ENCODE measurements around the gene RPL15.

The RPL15 gene

GRCh38 chr3:23923786-23924185, 6.9 kb downstream of the RPL15 start:
- H3K79me2 ChIP-seq (ENCODE audit: low read length), result peaks cover 3% of the 10 kb centered on the region
- no peak overlapping the region for H3K27ac ChIP-seq (ENCODE audit: low read length)
- TF ChIP-seq CTCF (IDR thresholded peaks at IDR 0.05; ENCODE audit: low read length), result no peak
- TF ChIP-seq EZH2phosphoT487 (IDR thresholded peaks at IDR 0.05; ENCODE audit: low read length), result no peak
- no peak overlapping the region for H3K9ac ChIP-seq (ENCODE audit: low read length)
- H3F3A ChIP-seq (ENCODE audit: insufficient read depth, low read length), result peaks cover 17% of the 10 kb centered on the region
- H3K27me3 ChIP-seq (replicated peaks; ENCODE audit: insufficient read depth, low read length), result no peaks in the 10 kb centered on the region
- H4K20me1 ChIP-seq (ENCODE audit: insufficient read depth, low read length), result peaks cover 7% of the 10 kb centered on the region; the same call in 1 of the 2 replicates
- no peak overlapping the region for H3K4me3 ChIP-seq (ENCODE audit: low read length)
- H3K9me3 ChIP-seq (replicated peaks; ENCODE audit: insufficient read depth, low read length), result no peaks in the 10 kb centered on the region
- 0 out of 2 replicates have a peak, but pooled peaks cover 3% of the 10 kb centered on the region for H3K4me1 ChIP-seq (ENCODE audit: low read length)
- no peak overlapping the region for H3K4me2 ChIP-seq (ENCODE audit: low read depth, low read length)
- DNase-seq, result no peak
- no peak overlapping the region for H2AFZ ChIP-seq (ENCODE audit: low read length)
- no peaks in the 10 kb centered on the region for H3K9me2 ChIP-seq (replicated peaks; ENCODE audit: insufficient read depth, low read length)
- peaks cover 4% of the 10 kb centered on the region; the same call in 1 of the 2 replicates for H3K36me3 ChIP-seq (replicated peaks; ENCODE audit: insufficient read depth, low read length)

GRCh38 chr3:23926246-23926645, 9.3 kb downstream of the RPL15 start:
- Histone ChIP-seq H3K4me1 (ENCODE audit: low read length) (no peaks in the 10 kb centered on the region), H3K4me2 (ENCODE audit: low read depth, low read length) (no peak overlapping the region), H3K79me2 (ENCODE audit: low read length) (no peaks in the 10 kb centered on the region), H3K36me3 (replicated peaks; ENCODE audit: insufficient read depth, low read length) (0 out of 2 replicates have a peak, but pooled peaks cover under 1% of the 10 kb centered on the region), H3K27ac (ENCODE audit: low read length) (no peak overlapping the region), H3K9ac (ENCODE audit: low read length) (no peak overlapping the region), H4K20me1 (ENCODE audit: insufficient read depth, low read length) (no peaks in the 10 kb centered on the region), H3K9me3 (replicated peaks; ENCODE audit: insufficient read depth, low read length) (no peaks in the 10 kb centered on the region), H3K9me2 (replicated peaks; ENCODE audit: insufficient read depth, low read length) (no peaks in the 10 kb centered on the region), H3K4me3 (ENCODE audit: low read length) (no peak overlapping the region), H2AFZ (ENCODE audit: low read length) (no peak overlapping the region), H3K27me3 (replicated peaks; ENCODE audit: insufficient read depth, low read length) (no peaks in the 10 kb centered on the region), H3F3A (ENCODE audit: insufficient read depth, low read length) (peaks cover 1% of the 10 kb centered on the region; the same call in 1 of the 2 replicates)
- TF ChIP-seq EZH2phosphoT487 (IDR thresholded peaks at IDR 0.05; ENCODE audit: low read length), result no peak
- TF ChIP-seq EZH2 (optimal IDR thresholded peaks at IDR 0.05; ENCODE audit: low read depth, low read length), result no peak
- no peak for TF ChIP-seq CTCF (IDR thresholded peaks at IDR 0.05; ENCODE audit: low read length)
- no peak for DNase-seq

- H3K79me2 ChIP-seq (ENCODE audit: low read length), result no peaks in the 10 kb centered on the region
- no peak overlapping the region for H3K9ac ChIP-seq (ENCODE audit: low read length)
- H3K4me2 ChIP-seq (ENCODE audit: low read depth, low read length), result no peak overlapping the region
- H3F3A ChIP-seq (ENCODE audit: insufficient read depth, low read length), result no peaks in the 10 kb centered on the region
- no peak overlapping the region for H2AFZ ChIP-seq (ENCODE audit: low read length)
- H3K9me3 ChIP-seq (replicated peaks; ENCODE audit: insufficient read depth, low read length), result no peaks in the 10 kb centered on the region
- no peaks in the 10 kb centered on the region for H3K27me3 ChIP-seq (replicated peaks; ENCODE audit: insufficient read depth, low read length)
- no peak overlapping the region for H3K27ac ChIP-seq (ENCODE audit: low read length)
- no peaks in the 10 kb centered on the region for H3K36me3 ChIP-seq (replicated peaks; ENCODE audit: insufficient read depth, low read length)
- no peak for TF ChIP-seq CTCF (IDR thresholded peaks at IDR 0.05; ENCODE audit: low read length)
- TF ChIP-seq EZH2 (optimal IDR thresholded peaks at IDR 0.05; ENCODE audit: low read depth, low read length), result no peak
- TF ChIP-seq EZH2phosphoT487 (IDR thresholded peaks at IDR 0.05; ENCODE audit: low read length), result no peak
- H3K4me1 ChIP-seq (ENCODE audit: low read length), result no peaks in the 10 kb centered on the region
- H4K20me1 ChIP-seq (ENCODE audit: insufficient read depth, low read length), result no peaks in the 10 kb centered on the region
- no peak for DNase-seq
- H3K4me3 ChIP-seq (ENCODE audit: low read length), result no peak overlapping the region
- H3K9me2 ChIP-seq (replicated peaks; ENCODE audit: insufficient read depth, low read length), result no peaks in the 10 kb centered on the region
Measured at GRCh38 chr3:23926736-23927135, 9.8 kb downstream of the RPL15 start.
